OCI-LY3 (cell line): ENCODE results near the gene OR10AG1.

Experiments
- H2AFZ ChIP-seq: fragments of 200-600, 300-600 bp; shearing (Covaris generic); 2 replicates; pipeline ENCODE4 v1.6.0; 2014; ENCODE audit warnings: antibody characterized with exemption, low read depth, low read length
- H3K27ac ChIP-seq: fragments of 200-600, 300-600 bp; sonication (generic); 2 replicates; pipeline ENCODE4 v1.5.1; 2014; ENCODE audit warnings: mild to moderate bottlenecking, low read length, moderate library complexity, mixed read lengths
- H3K27me3 ChIP-seq: fragments of 200-600, 300-600 bp; sonication (generic); 2 replicates; pipeline ENCODE4 v1.6.1; 2014; ENCODE audit warnings: low read depth, low read length, mixed read lengths
- H3K36me3 ChIP-seq: fragments of 200-600, 300-600 bp; sonication (generic); replicated peaks from 2 replicates; pipeline ENCODE3; 2014; ENCODE audit warnings: low read depth, low read length, mixed read lengths
- H3K4me1 ChIP-seq: fragments of 300-600, 200-600 bp; sonication (generic); 2 replicates; pipeline ENCODE4 v1.6.1; 2014; ENCODE audit warnings: low read length, mixed read lengths
- H3K4me2 ChIP-seq: fragments of 200-600, 300-600 bp; sonication (generic); 2 replicates; pipeline ENCODE4 v1.6.1; 2014; ENCODE audit warnings: low read length, mixed read lengths
- H3K4me3 ChIP-seq: fragments of 300-600, 200-600 bp; sonication (generic); 2 replicates; pipeline ENCODE4 v1.5.1; 2014; ENCODE audit warnings: antibody characterized with exemption, mild to moderate bottlenecking, low read length, moderate library complexity
- H3K79me2 ChIP-seq: fragments of 300-600, 200-600 bp; shearing (Covaris generic); 2 replicates; pipeline ENCODE4 v1.6.1; 2014; ENCODE audit warnings: mild to moderate bottlenecking, low read length, mixed read lengths
- H3K9ac ChIP-seq: fragments of 300-600, 200-600 bp; shearing (Covaris generic); 2 replicates; pipeline ENCODE4 v1.6.0; 2014; ENCODE audit warnings: mild to moderate bottlenecking, low read length, moderate library complexity
- H3K9me3 ChIP-seq: fragments of 200-600, 300-600 bp; shearing (Covaris generic); 2 replicates; pipeline ENCODE4 v1.6.1; 2014; ENCODE audit warnings: low read length, mixed read lengths; ENCODE audit not compliant: insufficient read depth
- H4K20me1 ChIP-seq: fragments of 200-600, 300-600 bp; sonication (generic); 2 replicates; pipeline ENCODE4 v1.6.1; 2016; ENCODE audit warnings: low read length, mixed read lengths; ENCODE audit not compliant: insufficient read depth
- CTCF ChIP-seq: fragments of 200-600, 300-600 bp; sonication (generic); IDR thresholded peaks from 2 replicates; pipeline ENCODE4 v1.5.1; 2014; ENCODE audit warnings: antibody characterized with exemption, low read length, low read depth
- EZH2phosphoT487 ChIP-seq: fragments of 200-600 bp; shearing (Covaris generic); IDR thresholded peaks from 2 replicates; pipeline ENCODE4 v1.6.1; 2018; ENCODE audit warnings: antibody characterized with exemption, mixed run types, low read depth

The OR10AG1 gene

GRCh38 chr11:55949330-55949729, 20.4 kb downstream of the OR10AG1 start:
- Histone ChIP-seq H3K4me1 (no peaks in the 10 kb centered on the region), H3K79me2 (no peaks in the 10 kb centered on the region), H3K9me3 (no peaks in the 10 kb centered on the region), H3K9ac (no peak overlapping the region), H2AFZ (no peak overlapping the region), H3K4me3 (no peak overlapping the region), H3K27me3 (no peaks in the 10 kb centered on the region), H4K20me1 (no peaks in the 10 kb centered on the region), H3K27ac (no peak overlapping the region), H3K4me2 (no peak overlapping the region), H3K36me3 (no peaks in the 10 kb centered on the region)
- TF ChIP-seq CTCF, result peak; percentile 30; the same call in 1 of the 2 replicates
- no peak for TF ChIP-seq EZH2phosphoT487

- Histone ChIP-seq H3K4me3 (no peak overlapping the region), H3K4me1 (no peaks in the 10 kb centered on the region), H3K9ac (no peak overlapping the region), H4K20me1 (no peaks in the 10 kb centered on the region), H3K36me3 (no peaks in the 10 kb centered on the region), H2AFZ (no peak overlapping the region), H3K27ac (no peak overlapping the region), H3K79me2 (no peaks in the 10 kb centered on the region), H3K27me3 (no peaks in the 10 kb centered on the region), H3K4me2 (no peak overlapping the region), H3K9me3 (no peaks in the 10 kb centered on the region)
- TF ChIP-seq CTCF (peak; percentile 90), EZH2phosphoT487 (no peak)
Measured at GRCh38 chr11:55942785-55943392, 26.9 kb downstream of the OR10AG1 start.

GRCh38 chr11:55936300-55936699, 33.4 kb downstream of the OR10AG1 start, which contains the start of gene OR5I1:
OR5I1 (minus strand) TSS chr11:55936400; CDS start chr11:55936400, 0 bp downstream.
- Histone ChIP-seq H3K9ac (no peak within 1 kb of the TSS), H3K27me3 (no peaks in the 10 kb centered on the region), H3K9me3 (peaks cover 12% of the 10 kb centered on the region; the same call in 1 of the 2 replicates), H3K79me2 (no peaks in the 10 kb centered on the region), H3K36me3 (peaks cover 2% of the 10 kb centered on the region), H3K4me3 (no peak within 1 kb of the TSS), H3K4me2 (no peak within 1 kb of the TSS), H3K4me1 (no peaks in the 10 kb centered on the region), H3K27ac (no peak within 1 kb of the TSS), H2AFZ (no peak within 1 kb of the TSS), H4K20me1 (no peaks in the 10 kb centered on the region)
- TF ChIP-seq CTCF (no peak), EZH2phosphoT487 (no peak)

GRCh38 chr11:55920537-55920936, 49.2 kb downstream of the OR10AG1 start:
- no peak overlapping the region for H3K4me2 ChIP-seq
- no peaks in the 10 kb centered on the region for H4K20me1 ChIP-seq
- no peaks in the 10 kb centered on the region for H3K79me2 ChIP-seq
- no peaks in the 10 kb centered on the region for H3K9me3 ChIP-seq
- H2AFZ ChIP-seq, result no peak overlapping the region
- no peaks in the 10 kb centered on the region for H3K27me3 ChIP-seq
- H3K4me1 ChIP-seq, result no peaks in the 10 kb centered on the region
- no peak for TF ChIP-seq EZH2phosphoT487
- no peak for TF ChIP-seq CTCF
- no peak overlapping the region for H3K4me3 ChIP-seq
- no peaks in the 10 kb centered on the region for H3K36me3 ChIP-seq
- no peak overlapping the region for H3K27ac ChIP-seq
- H3K9ac ChIP-seq, result no peak overlapping the region
